Left forelimb (tissue), 1 donor: Measurements from ENCODE around the gene MAGEA9B.
"Not testable (repeated sequence)": the region's sequence is repeated elsewhere in the genome, so short reads cannot be mapped to it uniquely, and the experiment has no call there.

ENCODE experiments used
- DNase-seq: peaks from one replicate; pipeline ENCODE4 v3.0.0-alpha.2; 2018; ENCODE audit warnings: low spot score

Gene MAGEA9B

GRCh38 chrX:149534926-149535602 lies 52.2 kb downstream of the MAGEA9B start:
- not testable (repeated sequence) for DNase-seq

GRCh38 chrX:149533999-149534398 lies 53.3 kb downstream of the MAGEA9B start:
- not testable (repeated sequence) for DNase-seq

GRCh38 chrX:149532868-149533267 lies 54.4 kb downstream of the MAGEA9B start:
- not testable (repeated sequence) for DNase-seq
